Myocyte (in vitro differentiated cells): ENCODE results near the gene SLC27A3. TPM values are rescaled to one million over a fixed set of nuclear protein-coding genes. Genes with fewer than 3 reads are reported as not detected.
"Not testable (repeated sequence)": the region's sequence is repeated elsewhere in the genome, so short reads cannot be mapped to it uniquely, and the experiment has no call there.

Source experiments
- DNase-seq: peaks from one replicate; pipeline ENCODE4 v3.0.0-alpha.2; 2012; ENCODE audit warnings: low read depth
- total RNA-seq: library from RNA; depleted of rRNA; stranded (reverse); fragments of >200 nt; gene quantifications from 2 replicates; pipeline ENCODE4 v1.2.3, GENCODE V29; 2014

SLC27A3 gene
- total RNA-seq, 1 donor from 2014 or later, result 0.29 TPM

DNA sequence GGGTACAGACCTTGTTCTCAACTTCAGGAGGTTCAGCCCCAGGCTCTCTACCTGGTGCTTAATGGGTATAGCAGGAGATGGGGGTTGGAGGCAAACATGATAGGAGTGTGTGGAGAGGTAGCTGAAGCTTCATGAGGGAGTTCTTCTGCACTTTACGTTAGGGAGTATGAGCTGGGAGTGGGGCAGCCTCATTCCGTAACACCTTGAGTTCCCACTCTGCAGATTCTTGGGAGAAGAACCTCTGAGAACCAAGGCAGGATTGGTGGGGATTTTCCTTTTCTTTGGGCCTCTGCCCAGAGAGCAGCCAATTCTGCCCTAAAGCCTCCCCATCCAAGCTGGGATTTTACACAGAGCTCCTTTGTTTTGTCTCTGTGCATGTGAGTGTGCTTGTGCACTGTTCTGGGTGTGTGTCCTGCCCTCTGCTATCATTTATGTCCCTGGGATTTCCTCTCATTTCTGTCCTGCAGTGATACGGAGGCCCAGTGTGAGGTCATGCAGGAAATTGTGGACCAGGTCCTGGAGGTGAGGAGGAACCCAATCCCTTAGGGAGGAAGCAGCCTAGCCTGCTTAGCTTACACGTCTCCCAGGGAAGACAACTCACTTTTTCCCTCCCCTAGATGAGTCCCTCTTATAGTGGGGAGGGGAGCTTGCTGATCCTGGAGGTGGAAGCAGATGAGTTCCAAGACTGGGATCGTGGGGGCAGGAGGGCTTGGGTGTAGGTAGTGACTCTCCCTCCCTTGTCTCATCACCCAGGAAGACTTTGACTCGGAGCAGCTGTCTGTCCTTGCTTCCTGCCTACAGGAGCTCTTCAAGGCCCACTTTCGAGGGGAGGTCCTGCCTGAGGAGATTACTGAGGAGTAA lies 11.6 kb upstream of the SLC27A3 start:
- DNase-seq, result no peak

DNA sequence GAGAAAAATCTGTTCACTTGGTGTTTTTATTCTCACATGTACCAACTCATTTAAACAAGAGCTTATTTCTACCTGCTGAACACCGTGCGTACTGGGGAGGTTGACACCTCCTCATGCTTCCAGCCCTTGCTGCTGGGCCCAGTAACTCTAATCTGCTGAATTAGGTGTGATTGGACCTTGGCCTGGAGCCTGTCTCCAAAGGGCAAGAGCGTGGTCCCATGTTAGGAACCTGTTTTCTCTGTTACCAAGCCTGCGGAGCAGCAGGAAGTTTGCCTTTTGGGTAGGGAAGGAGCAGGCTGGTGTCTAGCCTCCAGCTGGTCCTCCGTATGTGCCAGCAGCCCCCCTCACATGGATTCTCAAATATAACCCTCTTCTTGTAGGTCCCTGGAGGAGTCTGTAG lies 10.9 kb upstream of the SLC27A3 start:
- no peak for DNase-seq

DNA sequence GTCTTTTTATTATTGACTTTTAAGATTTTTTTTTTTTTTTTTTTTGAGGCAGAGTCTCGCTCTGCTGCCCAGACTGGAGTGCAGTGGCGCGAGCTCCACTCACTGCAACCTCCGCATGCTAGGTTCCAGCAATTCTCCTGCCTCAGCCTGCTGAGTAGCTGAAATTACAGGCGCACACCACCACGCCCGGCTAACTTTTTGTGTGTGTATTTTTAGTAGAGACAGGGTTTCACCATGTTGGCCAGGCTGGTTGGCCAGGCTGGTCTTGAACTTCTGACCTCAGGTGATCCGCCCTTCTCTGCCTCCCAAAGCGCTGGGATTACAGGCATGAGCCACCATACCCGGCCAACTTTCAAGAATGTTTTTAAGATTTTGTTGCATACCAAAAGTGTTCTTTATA lies 8.5 kb upstream of the SLC27A3 start:
- DNase-seq, result not testable (repeated sequence)

DNA sequence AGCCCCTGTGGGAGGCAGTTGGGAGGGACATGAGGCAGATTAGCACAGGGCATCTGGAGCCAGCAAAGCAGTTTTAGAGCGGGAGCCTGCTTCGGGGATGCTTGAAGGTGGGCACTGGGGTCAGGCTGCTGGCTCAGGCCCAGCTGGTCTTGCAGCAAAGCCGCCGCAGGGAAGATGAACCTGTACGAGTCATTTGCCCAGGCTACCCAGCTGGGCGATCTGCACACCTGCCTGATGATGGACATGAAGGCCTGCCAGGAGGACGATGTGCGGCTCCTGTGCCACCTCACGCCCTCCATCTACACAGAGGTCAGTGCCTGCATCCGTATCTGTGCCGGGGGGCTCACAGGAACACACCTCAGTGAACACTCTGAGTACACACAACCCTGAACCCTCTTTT lies 7.7 kb upstream of the SLC27A3 start:
- DNase-seq, result no peak

DNA sequence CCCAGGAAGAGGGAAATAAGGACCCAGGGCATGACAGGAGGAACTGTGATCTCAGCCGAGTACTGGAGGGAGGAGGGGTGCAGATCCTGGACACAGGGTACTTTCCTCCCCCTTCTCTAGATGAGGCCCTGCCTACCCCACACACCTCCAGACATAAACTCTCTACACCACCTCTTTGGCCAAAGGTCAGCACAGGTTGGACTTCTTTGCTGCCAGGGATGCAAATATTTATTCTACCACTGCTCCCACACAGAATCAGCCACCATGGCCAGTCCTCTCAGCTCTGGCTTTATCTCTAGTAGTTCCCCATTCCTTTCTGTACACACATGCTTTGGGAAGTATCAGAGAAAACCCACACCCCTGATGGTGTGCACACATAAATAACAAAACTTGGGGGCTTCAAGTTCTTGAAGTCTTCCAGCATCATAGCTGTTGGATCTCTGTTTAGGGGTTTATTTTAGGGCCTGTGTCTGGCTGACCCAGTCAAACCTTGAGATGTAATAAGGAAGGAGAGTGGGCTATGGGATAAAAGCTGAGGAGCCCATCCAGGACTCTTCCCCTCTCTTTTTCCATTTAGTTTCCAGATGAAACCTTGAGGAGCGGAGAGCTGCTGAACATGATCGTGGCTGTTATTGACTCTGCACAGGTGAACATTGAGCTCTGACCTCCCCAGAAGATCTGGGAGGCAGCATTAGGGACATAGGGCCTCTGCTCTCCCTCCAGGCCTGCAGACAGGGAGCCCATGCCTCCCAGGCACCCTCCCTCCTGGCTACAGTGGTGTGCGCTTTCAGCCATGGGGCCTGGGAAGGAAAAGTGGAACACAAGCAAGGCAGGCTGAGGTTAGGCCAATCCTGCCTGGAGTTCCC lies 6.7 kb upstream of the SLC27A3 start:
- no peak for DNase-seq

DNA sequence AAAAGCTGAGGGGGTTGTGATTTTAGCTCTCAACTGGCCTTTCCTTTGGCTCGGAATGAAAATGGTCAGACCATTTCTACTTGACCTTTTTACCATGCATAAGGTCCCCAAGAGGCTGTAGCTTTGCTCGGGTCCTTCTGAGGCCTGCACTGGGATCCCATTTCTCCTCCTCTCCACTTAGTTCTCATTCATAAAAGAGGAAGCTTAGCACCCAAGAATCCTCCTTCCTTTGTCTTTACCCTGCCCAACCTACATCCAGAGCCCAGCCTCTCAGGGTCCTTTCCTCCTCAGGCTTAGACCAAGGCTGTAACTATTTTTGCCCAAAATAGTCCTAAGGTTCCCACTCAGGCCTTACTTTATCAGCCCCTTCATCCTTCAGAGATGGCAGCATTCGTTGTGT lies 6.0 kb upstream of the SLC27A3 start:
- DNase-seq, result no peak

DNA sequence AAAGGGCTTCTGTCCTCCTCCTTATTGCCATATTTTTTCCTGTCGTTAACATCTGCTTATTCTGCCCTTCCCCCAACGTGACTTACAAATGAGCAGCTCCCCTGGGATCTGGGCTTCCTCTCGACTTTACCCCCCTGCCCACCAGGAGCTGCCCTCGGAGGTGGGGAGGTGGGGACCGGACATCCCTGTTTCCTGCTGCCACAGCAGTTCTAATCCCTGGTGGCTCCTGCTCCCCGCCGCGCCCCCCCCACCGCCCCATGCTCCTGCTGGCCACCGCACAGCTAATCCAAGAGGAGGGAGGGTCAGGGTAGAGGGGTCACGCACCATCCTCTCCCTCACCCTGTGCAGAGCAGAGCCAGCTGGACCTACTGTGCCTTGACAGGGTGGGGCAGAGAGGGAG lies 4.4 kb upstream of the SLC27A3 start:
- DNase-seq, result no peak

DNA sequence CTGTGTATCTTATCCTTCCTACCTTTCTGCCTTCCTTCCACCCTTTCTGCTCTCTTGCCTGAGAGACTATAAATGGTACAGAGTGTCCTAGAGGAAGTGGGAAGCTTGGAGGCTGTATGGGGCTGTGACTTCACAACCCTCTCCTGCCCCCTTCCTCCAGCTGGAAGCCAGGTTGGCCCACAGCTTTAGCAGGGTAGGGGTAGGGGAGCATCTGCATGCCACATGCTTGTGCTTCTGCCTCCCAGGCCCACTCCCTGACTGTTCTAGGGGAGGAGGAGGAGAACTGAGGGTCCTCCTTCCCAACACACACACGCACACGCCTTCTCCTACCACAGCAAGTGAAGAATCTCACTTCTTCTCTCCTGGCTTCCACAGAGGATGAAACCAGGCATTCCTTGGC lies 3.9 kb upstream of the SLC27A3 start:
- no peak for DNase-seq

DNA sequence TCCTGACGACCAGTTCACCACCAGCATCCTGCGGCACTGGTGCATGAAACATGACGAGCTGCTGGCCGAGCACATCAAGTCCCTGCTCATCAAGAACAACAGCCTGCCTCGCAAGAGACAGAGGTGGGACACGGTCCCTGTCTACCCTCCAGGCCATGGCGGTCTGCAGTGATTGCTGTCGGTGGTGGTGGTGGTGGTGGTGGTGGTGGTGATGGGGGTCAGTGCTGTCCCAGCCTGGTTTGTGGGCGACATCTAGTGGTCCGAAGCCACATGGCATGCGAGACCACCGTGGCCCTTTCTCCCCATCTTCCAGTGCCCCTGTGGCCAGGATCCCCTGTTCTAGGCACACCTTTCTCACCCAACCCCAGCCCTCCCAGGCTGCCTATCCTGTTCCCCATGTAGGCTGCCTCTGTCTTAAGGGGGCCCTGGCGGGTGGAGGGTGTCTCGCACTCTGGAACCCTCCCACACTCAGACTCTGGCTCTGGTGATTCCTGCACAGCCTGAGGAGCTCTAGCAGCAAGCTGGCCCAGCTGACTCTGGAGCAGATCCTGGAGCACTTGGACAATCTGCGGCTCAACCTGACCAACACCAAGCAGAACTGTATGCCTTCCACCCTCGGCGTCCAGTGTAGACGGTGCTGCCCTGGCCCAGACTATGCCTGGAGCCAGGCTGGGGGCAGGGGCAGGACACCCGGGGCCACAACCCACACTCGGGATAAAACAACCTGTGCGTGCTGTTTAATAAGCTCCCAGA lies 3.2 kb upstream of the SLC27A3 start:
- DNase-seq, result no peak

DNA sequence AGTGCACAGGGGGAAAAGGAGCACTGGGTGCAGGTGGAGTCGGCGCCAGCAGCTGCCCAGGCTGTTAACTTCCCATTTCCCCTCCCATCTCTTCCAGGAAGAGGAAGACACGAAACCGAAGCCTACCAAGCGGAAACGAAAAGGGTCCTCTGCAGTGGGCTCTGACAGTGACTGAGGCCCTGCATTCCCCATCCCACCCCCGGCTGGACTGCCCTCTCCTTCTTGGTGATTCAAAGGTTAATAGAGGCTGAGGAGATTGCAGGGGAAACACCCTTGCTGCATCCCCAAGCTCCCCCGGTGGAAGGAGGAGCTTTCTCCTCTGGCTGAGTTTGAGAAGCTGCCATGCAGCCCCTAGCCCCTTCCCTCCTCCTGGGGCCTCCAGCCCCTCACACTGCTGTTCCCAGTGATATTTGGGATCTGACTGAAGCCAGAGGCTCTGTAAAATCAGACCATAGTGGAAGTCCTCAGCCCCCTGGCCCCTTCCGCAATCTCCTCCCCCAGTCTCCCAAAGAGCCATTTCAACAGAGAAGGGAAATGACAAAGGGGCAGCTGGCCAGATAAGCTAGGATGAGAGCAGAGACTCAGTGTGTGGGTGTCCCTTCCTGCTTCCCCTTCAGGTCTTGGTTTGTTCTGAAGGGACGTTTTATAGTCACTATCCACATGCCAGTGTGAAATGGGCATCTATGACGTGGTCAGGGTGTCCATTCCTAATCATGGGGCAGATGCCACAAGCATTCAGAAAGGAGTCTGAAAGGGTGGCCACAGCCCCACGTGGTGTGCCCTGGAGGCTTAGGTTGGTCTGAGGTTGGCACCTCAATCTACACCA lies 1.9 kb upstream of the SLC27A3 start:
- DNase-seq, result peak; percentile 75

DNA sequence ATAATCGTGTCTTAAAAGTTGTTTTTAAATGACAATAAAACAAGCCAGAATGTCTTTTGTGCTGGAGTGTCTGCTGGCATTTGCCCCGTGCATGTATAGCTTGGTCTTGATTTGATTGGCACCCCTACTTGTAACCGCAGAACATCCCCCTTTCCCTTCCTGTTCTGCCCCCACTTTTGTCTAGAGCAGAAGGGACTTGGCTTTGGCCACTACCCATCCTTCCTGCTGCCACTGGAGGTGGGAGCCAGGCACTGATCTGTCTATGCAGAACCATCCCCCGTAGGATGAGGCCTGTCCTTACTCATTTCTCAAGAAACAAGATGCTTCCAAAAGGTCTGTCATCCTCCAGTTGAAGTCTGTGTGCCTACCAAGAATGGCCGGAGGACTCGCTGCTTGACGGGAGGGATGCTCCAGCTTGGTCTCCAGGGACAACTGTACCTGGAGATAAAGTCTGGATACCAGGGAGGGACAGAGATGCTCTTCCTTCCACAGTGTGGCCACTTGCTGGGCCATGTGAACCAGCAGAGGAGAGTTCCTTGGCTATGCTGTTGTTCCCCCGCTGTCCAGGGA lies 1.1 kb upstream of the SLC27A3 start:
- no peak for DNase-seq

DNA sequence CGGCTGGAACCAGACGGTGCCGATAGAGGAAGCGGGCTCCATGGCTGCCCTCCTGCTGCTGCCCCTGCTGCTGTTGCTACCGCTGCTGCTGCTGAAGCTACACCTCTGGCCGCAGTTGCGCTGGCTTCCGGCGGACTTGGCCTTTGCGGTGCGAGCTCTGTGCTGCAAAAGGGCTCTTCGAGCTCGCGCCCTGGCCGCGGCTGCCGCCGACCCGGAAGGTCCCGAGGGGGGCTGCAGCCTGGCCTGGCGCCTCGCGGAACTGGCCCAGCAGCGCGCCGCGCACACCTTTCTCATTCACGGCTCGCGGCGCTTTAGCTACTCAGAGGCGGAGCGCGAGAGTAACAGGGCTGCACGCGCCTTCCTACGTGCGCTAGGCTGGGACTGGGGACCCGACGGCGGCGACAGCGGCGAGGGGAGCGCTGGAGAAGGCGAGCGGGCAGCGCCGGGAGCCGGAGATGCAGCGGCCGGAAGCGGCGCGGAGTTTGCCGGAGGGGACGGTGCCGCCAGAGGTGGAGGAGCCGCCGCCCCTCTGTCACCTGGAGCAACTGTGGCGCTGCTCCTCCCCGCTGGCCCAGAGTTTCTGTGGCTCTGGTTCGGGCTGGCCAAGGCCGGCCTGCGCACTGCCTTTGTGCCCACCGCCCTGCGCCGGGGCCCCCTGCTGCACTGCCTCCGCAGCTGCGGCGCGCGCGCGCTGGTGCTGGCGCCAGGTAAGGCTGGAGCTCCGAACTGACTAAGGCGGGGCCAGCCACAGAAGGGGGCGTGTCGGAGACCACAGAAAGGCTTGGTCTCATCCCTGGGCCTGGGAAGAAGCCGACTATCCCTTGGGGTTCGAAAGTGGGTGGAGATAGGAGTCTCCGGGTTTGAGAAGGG lies 486 bp downstream of the SLC27A3 start:
- DNase-seq, result peak; percentile 10

DNA sequence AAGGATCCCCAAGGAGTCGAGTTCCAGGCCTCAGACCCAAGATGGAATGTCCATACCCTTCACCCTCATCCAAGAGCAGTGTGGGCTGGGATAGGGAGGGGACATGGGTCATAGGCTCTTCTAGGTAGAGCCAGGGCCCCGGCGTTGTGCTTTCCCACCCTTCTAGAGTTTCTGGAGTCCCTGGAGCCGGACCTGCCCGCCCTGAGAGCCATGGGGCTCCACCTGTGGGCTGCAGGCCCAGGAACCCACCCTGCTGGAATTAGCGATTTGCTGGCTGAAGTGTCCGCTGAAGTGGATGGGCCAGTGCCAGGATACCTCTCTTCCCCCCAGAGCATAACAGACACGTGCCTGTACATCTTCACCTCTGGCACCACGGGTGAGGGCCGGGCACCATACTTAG lies 1.1 kb downstream of the SLC27A3 start:
- DNase-seq, result no peak

DNA sequence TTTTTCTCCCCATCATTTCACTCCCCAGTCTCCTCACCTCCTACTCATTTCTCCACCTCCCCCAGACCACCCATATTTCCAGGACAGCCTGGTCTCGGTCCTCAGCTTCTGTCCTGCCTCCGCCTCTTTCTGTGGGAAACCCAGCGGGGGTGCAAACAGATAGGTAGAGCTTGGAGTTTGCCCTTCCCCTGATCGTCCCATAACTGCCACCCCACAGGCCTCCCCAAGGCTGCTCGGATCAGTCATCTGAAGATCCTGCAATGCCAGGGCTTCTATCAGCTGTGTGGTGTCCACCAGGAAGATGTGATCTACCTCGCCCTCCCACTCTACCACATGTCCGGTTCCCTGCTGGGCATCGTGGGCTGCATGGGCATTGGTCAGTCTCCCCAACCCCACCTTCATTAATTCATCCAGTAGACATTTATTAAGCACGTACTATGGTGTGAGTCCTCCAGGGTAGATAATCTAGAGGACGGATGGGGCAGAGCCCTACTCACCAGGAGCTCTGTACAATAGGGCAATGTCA lies 1.7 kb downstream of the SLC27A3 start:
- no peak for DNase-seq

DNA sequence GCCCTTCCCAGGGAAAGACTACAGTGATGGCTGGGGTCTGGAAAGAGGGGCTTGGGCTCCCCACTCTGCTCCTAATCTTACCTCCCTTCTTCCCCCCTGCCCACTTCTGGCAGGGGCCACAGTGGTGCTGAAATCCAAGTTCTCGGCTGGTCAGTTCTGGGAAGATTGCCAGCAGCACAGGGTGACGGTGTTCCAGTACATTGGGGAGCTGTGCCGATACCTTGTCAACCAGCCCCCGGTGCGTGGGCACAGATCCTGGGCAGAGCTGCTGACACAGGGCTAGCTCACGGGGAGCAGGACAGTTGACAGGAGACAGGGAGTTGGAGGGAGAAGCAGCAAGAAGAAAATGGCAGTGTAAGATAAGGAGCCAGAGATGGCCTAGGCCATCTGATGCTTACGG lies 2.4 kb downstream of the SLC27A3 start:
- no peak for DNase-seq

DNA sequence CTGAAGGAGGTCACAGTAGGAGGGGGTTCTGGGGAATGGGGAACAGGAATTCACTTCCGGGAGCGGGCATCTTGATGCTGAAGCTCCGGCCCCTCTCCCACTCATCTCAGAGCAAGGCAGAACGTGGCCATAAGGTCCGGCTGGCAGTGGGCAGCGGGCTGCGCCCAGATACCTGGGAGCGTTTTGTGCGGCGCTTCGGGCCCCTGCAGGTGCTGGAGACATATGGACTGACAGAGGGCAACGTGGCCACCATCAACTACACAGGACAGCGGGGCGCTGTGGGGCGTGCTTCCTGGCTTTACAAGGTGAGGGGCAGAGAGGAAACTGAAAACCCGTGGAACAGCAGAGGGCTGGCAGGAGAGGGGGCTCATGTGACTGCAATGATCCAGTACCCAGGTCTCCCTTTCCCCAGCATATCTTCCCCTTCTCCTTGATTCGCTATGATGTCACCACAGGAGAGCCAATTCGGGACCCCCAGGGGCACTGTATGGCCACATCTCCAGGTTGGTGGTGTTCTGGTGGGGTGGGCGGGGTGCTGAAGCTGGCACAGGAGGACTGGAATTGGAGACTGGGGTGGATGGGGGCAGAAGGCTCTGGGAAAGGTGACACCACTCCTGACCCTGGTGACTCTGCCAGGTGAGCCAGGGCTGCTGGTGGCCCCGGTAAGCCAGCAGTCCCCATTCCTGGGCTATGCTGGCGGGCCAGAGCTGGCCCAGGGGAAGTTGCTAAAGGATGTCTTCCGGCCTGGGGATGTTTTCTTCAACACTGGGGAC lies 3.0 kb downstream of the SLC27A3 start:
- DNase-seq, result no peak

DNA sequence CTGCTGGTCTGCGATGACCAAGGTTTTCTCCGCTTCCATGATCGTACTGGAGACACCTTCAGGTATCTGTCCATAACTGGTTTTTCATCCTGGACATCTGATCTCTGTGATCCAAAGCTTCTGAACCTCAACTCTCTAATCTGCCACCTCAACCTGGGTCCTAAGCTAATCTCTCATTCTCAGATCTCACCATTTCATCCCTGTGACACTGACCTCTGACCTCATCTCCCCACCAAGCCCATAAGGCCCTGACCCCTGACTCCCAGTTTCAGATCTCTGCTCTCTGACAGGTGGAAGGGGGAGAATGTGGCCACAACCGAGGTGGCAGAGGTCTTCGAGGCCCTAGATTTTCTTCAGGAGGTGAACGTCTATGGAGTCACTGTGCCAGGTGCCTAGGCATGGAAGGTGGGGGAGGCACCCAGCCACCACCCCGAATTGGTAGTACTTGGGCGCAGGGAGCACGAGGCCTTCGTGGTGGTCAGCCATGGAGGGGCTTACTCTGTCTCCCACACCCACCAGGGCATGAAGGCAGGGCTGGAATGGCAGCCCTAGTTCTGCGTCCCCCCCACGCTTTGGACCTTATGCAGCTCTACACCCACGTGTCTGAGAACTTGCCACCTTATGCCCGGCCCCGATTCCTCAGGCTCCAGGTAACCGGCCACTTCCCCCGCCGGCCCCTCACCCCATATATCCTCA lies 3.8 kb downstream of the SLC27A3 start:
- DNase-seq, result no peak
